Tracheal epithelial cell (primary cell): ENCODE results near the gene WWTR1. TPM values are rescaled to one million over a fixed set of nuclear protein-coding genes. Genes with fewer than 3 reads are reported as not detected.

Experiments used
- total RNA-seq: library from RNA; depleted of rRNA; stranded (reverse); fragments of >200 nt; gene quantifications from 2 replicates; pipeline ENCODE4 v1.2.1, GENCODE V29; 2014

Gene WWTR1
- 9.2 and 36.9 TPM in 2 replicates for total RNA-seq

DNA sequence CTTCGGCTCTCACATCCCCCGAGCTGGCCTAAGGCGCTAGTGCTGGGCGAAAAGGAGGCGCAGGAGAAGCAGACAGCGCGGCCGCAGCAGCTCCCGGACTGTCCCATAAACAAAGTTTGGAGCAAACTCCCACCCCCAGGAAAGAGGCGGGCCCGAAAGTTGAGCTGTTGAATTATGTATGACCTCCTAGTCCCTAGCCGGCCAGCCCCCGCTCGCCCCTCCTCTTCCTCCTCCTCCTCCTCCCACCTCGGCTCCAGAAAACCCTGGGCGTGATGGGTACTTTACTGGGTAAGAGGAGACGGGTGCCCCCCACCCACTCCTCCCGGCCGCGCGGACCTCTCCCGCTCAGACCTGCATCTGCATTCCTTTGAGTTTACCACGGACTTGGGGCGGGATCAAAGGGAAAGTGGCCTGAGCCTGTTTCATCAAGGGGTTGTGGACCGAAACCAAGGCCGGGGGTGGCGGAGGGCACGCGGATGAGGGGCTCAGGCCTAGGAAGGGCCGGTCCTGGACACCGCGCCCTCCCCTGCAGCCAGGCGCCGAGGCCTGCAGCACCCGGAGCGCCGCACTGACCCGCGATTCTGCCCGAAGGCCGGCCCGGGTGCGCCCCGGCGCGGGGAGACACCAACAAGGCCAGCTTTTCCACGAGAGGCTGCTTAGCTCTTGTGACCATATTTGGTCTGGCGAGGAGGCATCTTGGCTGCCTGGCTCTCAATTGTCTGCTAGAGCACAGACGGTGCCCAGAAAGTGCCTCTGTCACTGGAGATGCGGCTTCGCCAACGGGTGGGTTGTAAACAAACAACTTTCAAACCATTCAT, at the start of gene WWTR1:
TSS of gene WWTR1 (minus strand) at position 100 of the 818 bp plus-strand sequence. CDS start 719 bp downstream, outside the sequence.

GRCh38 chr3:149474250-149474817, 183.5 kb downstream of the WWTR1 start, which contains the start of gene TM4SF4:
TSS of gene TM4SF4 (plus strand) at chr3:149474697. CDS start at chr3:149474878, 181 bp downstream.

Other genes with a start within 250 kb of the WWTR1 start
- not detected in 2 replicates for gene TM4SF4, start 183.3 kb downstream of the WWTR1 start, total RNA-seq
- 34.7 and 40.9 TPM in 2 replicates for gene COMMD2, start 94.5 kb upstream of the WWTR1 start, total RNA-seq
- gene ANKUB1, start 134.5 kb upstream of the WWTR1 start, total RNA-seq, result 1.3 and 1.4 TPM in 2 replicates
- gene RNF13, start 155.2 kb upstream of the WWTR1 start, total RNA-seq, result 79.0 and 157 TPM in 2 replicates